Gastroesophageal sphincter (tissue), 4 donors: ENCODE results near the gene REEP5. TPM values are rescaled to one million over a fixed set of nuclear protein-coding genes. Genes with fewer than 3 reads are reported as not detected.
"Not testable (repeated sequence)": the region's sequence is repeated elsewhere in the genome, so short reads cannot be mapped to it uniquely, and the experiment has no call there.

Experiments
- ATAC-seq: fragments of 150-250 bp; one replicate; pipeline ENCODE4 v1.9.1; 2016; ENCODE audit warnings: mild to moderate bottlenecking, moderate library complexity
- H3K27ac ChIP-seq, 4 donors: fragments of 200-600 bp; sonication (generic) in 3 of 4; 1 replicate in 3 of 4; 2 replicates in 1 of 4; pipeline ENCODE4 v1.5.1; 2016 to 2019
- H3K27me3 ChIP-seq: fragments of 200-600 bp; sonication (generic); one replicate; pipeline ENCODE4 v1.5.1; 2019
- H3K36me3 ChIP-seq, 2 donors: fragments of 200-600 bp; sonication (generic); one replicate each; pipeline ENCODE4 v1.5.1; 2019; ENCODE audit warnings: control low read depth in 1 of 2
- H3K4me1 ChIP-seq, 3 donors: fragments of 200-600 bp; sonication (generic); 1 replicate in 2 of 3; 2 replicates in 1 of 3; pipeline ENCODE4 v1.5.1; 2016 to 2019; ENCODE audit warnings: control low read depth in 2 of 3
- H3K4me3 ChIP-seq, 2 donors: fragments of 200-600 bp; sonication (generic); one replicate each; pipeline ENCODE4 v1.5.1; 2019; ENCODE audit warnings: mild to moderate bottlenecking in 1 of 2, moderate library complexity in 1 of 2
- H3K9me3 ChIP-seq, 3 donors: fragments of 200-600 bp; sonication (generic); one replicate each; pipeline ENCODE4 v1.5.1; 2017 to 2019; ENCODE audit warnings: control low read depth in 2 of 3
- CTCF ChIP-seq, 4 experiments: fragments of 200-600 bp in 2 of 4; fragments of 450-650 bp in 2 of 4; sonication (generic) in 1 of 4; IDR thresholded peaks; one replicate each; pipeline ENCODE4 v1.5.1; 2017 to 2019; ENCODE audit warnings: antibody characterized with exemption in 4 of 4, mild to moderate bottlenecking in 2 of 4, moderate library complexity in 2 of 4
- EP300 ChIP-seq: sonication (generic); formaldehyde crosslinking; IDR thresholded peaks from one replicate; pipeline ENCODE4 v1.6.1; 2017; ENCODE audit warnings: antibody characterized with exemption, mild to moderate bottlenecking
- POLR2A ChIP-seq, 2 donors: fragments of 450-650 bp; IDR thresholded peaks; one replicate each; pipeline ENCODE4 v1.6.1; 2017; ENCODE audit warnings: antibody characterized with exemption in 2 of 2, mild to moderate bottlenecking in 2 of 2, moderate library complexity in 1 of 2
- POLR2AphosphoS5 ChIP-seq: sonication (generic); formaldehyde crosslinking; IDR thresholded peaks from one replicate; pipeline ENCODE4 v1.6.1; 2017; ENCODE audit warnings: antibody characterized with exemption
- WGBS, 2 donors: methylation state at CpG; one replicate each; pipeline ENCODE4 v1.1.5; 2018; ENCODE audit warnings: low coverage in 1 of 2; 5-methylcytosine and 5-hydroxymethylcytosine counted together
- total RNA-seq, 4 donors: library from RNA; depleted of rRNA; stranded (reverse); fragments of >200 nt; gene quantifications; one replicate each; pipeline ENCODE4 v1.1.0, GENCODE V29; 2016

REEP5 gene
- total RNA-seq, 4 donors from 2014 or later = 59.6 to 81.7 (median 69.3) TPM

GRCh38 chr5:112907166-112907631 is 14.8 kb downstream of the REEP5 start:
- no peak for ATAC-seq
- Histone ChIP-seq H3K4me3 (no peak overlapping the region), H3K36me3 (peaks cover 0 to 33% of the 10 kb centered on the region in 2 donors), H3K27ac (peak overlapping the region in 1 of 4 donors; percentile 19), H3K4me1 (peaks cover 0 to 33% (median 0%) of the 10 kb centered on the region in 3 donors), H3K27me3 (no peaks in the 10 kb centered on the region), H3K9me3 (no peaks in the 10 kb centered on the region)
- WGBS, 2 donors = 40 to 59% methylated on average over 2 to 4 of the region's 4 CpGs
- TF ChIP-seq POLR2A (IDR thresholded peaks at IDR 0.05) (no peak), CTCF (IDR thresholded peaks at IDR 0.05) (no peak), POLR2AphosphoS5 (no peak), EP300 (no peak)

GRCh38 chr5:112906637-112907036 is 15.4 kb downstream of the REEP5 start:
- TF ChIP-seq CTCF (IDR thresholded peaks at IDR 0.05) (no peak), EP300 (no peak), POLR2AphosphoS5 (no peak), POLR2A (IDR thresholded peaks at IDR 0.05) (no peak)
- Histone ChIP-seq H3K27ac (no peak overlapping the region), H3K36me3 (peaks cover 0 to 39% of the 10 kb centered on the region in 2 donors), H3K4me3 (no peak overlapping the region), H3K27me3 (no peaks in the 10 kb centered on the region), H3K9me3 (no peaks in the 10 kb centered on the region), H3K4me1 (peaks cover 0 to 30% (median 0%) of the 10 kb centered on the region in 3 donors)
- ATAC-seq = no peak
- 70 to 78% methylated on average over 3 of the region's 3 CpGs for WGBS, 2 donors

GRCh38 chr5:112904996-112905395 is 17.0 kb downstream of the REEP5 start:
- Histone ChIP-seq H3K4me1 (peaks cover 0 to 19% (median 0%) of the 10 kb centered on the region in 3 donors), H3K36me3 (peaks cover 0 to 46% of the 10 kb centered on the region in 2 donors)
- not testable (repeated sequence) for ATAC-seq, H3K4me3 ChIP-seq, H3K9me3 ChIP-seq, H3K27me3 ChIP-seq, H3K27ac ChIP-seq
- 83% methylated on average over 3 of the region's 3 CpGs; no CpG with 5 or more reads in 1 of the 2 donors for WGBS, 2 donors

GRCh38 chr5:112902561-112902960 is 19.5 kb downstream of the REEP5 start:
- peaks cover 0 to 18% (median 0%) of the 10 kb centered on the region in 3 donors for H3K4me1 ChIP-seq
- no peak for TF ChIP-seq EP300
- TF ChIP-seq POLR2A (IDR thresholded peaks at IDR 0.05) = no peak
- TF ChIP-seq POLR2AphosphoS5 = no peak
- TF ChIP-seq CTCF (IDR thresholded peaks at IDR 0.05) = no peak
- no peak for ATAC-seq
- no peak overlapping the region for H3K27ac ChIP-seq
- H3K4me3 ChIP-seq = no peak overlapping the region
- H3K9me3 ChIP-seq = no peaks in the 10 kb centered on the region
- WGBS, 2 donors = 92 to 100% methylated on average over 2 to 3 of the region's 3 CpGs
- no peaks in the 10 kb centered on the region for H3K27me3 ChIP-seq
- peaks cover 0 to 64% of the 10 kb centered on the region in 2 donors for H3K36me3 ChIP-seq

- TF ChIP-seq CTCF (IDR thresholded peaks at IDR 0.05) (no peak), POLR2AphosphoS5 (no peak), POLR2A (IDR thresholded peaks at IDR 0.05) (no peak), EP300 (no peak)
- no peak for ATAC-seq
- peaks cover 0 to 76% of the 10 kb centered on the region in 2 donors for H3K36me3 ChIP-seq
- no peak overlapping the region for H3K4me3 ChIP-seq
- WGBS, 2 donors = 57 to 60% methylated on average over 3 of the region's 3 CpGs
- H3K27me3 ChIP-seq = no peaks in the 10 kb centered on the region
- no peaks in the 10 kb centered on the region for H3K4me1 ChIP-seq
- no peak overlapping the region for H3K27ac ChIP-seq
- H3K9me3 ChIP-seq = no peaks in the 10 kb centered on the region
Observed at GRCh38 chr5:112895682-112896081, 26.3 kb downstream of the REEP5 start.
